GM23338 (cell line): ENCODE measurements around the gene AKR1C2. TPM values are rescaled to one million over a fixed set of nuclear protein-coding genes. Genes with fewer than 3 reads are reported as not detected.

Experiments used
- ATAC-seq: fragments of 200-7000 bp; cut with Tn5 transposase; 3 replicates; pipeline ENCODE4 v1.9.1; 2020
- DNase-seq: peaks from one replicate; pipeline ENCODE4 v3.0.0-alpha.2; 2015; ENCODE audit warnings: low spot score
- H2AFZ ChIP-seq: fragments of 200-600 bp; sonication (generic); 2 replicates; pipeline ENCODE4 v1.8.0; 2016; ENCODE audit warnings: antibody characterized with exemption, mild to moderate bottlenecking, moderate library complexity
- H3F3A ChIP-seq: fragments of 200-600 bp; sonication (generic); replicated peaks from 2 replicates; pipeline ENCODE4 v1.8.0; 2017; ENCODE audit warnings: antibody characterized with exemption, mixed run types, low read depth
- H3K27ac ChIP-seq: fragments of 200-600 bp; sonication (generic); 2 replicates; pipeline ENCODE4 v1.6.1; 2016; ENCODE audit warnings: low read depth
- H3K27me3 ChIP-seq: fragments of 200-600 bp; sonication (generic); 2 replicates; pipeline ENCODE4 v1.8.0; 2016; ENCODE audit warnings: mild to moderate bottlenecking, mixed run types, moderate library complexity; ENCODE audit not compliant: insufficient read depth
- H3K36me3 ChIP-seq: fragments of 200-600 bp; sonication (generic); 2 replicates; pipeline ENCODE4 v1.8.0; 2016; ENCODE audit warnings: mild to moderate bottlenecking; ENCODE audit not compliant: insufficient read depth
- H3K4me1 ChIP-seq: fragments of 200-600 bp; sonication (generic); 2 replicates; pipeline ENCODE4 v1.8.0; 2016; ENCODE audit warnings: mild to moderate bottlenecking, moderate library complexity; ENCODE audit not compliant: insufficient read depth
- H3K4me2 ChIP-seq: fragments of 200-600 bp; sonication (generic); 2 replicates; pipeline ENCODE4 v1.7.1; 2017; ENCODE audit warnings: mixed run types
- H3K4me3 ChIP-seq: fragments of 200-600 bp; sonication (generic); 2 replicates; pipeline ENCODE4 v1.6.1; 2016; ENCODE audit warnings: mixed run types
- H3K79me2 ChIP-seq: fragments of 200-600 bp; sonication (generic); replicated peaks from 2 replicates; pipeline ENCODE4 v1.8.0; 2017; ENCODE audit warnings: mild to moderate bottlenecking; ENCODE audit not compliant: insufficient read depth
- H3K9me2 ChIP-seq: fragments of 200-600 bp; sonication (generic); 2 replicates; pipeline ENCODE4 v1.8.0; 2017; ENCODE audit not compliant: insufficient read depth
- H4K20me1 ChIP-seq: fragments of 200-600 bp; sonication (generic); replicated peaks from 2 replicates; pipeline ENCODE4 v1.8.0; 2017; ENCODE audit warnings: mild to moderate bottlenecking; ENCODE audit not compliant: insufficient read depth
- H3K27ac Mint-ChIP-seq: 2 replicates; pipeline ENCODE4 v1.8.0; 2020; ENCODE audit warnings: inconsistent platforms, mild to moderate bottlenecking, moderate library complexity, mixed read lengths
- H3K27me3 Mint-ChIP-seq: 3 replicates; pipeline ENCODE4 v1.8.0; 2022; ENCODE audit warnings: low read depth, mild to moderate bottlenecking, moderate library complexity, mixed read lengths, inconsistent platforms; ENCODE audit not compliant: insufficient read depth, poor library complexity
- H3K36me3 Mint-ChIP-seq: 3 replicates; pipeline ENCODE4 v1.8.0; 2021; ENCODE audit warnings: low read depth, mild to moderate bottlenecking, inconsistent platforms, moderate library complexity, mixed read lengths
- H3K4me1 Mint-ChIP-seq: 3 replicates; pipeline ENCODE4 v1.8.0; 2020; ENCODE audit warnings: mild to moderate bottlenecking, inconsistent platforms, mixed read lengths
- H3K4me3 Mint-ChIP-seq: 3 replicates; pipeline ENCODE4 v1.8.0; 2021; ENCODE audit warnings: moderate library complexity, mild to moderate bottlenecking, inconsistent platforms, mixed read lengths
- H3K9me3 Mint-ChIP-seq: 3 replicates; pipeline ENCODE4 v1.8.0; 2020; ENCODE audit warnings: moderate library complexity, mild to moderate bottlenecking, inconsistent platforms, mixed read lengths
- EZH2 ChIP-seq: fragments of 200-600 bp; sonication (generic); IDR thresholded peaks from one replicate; pipeline ENCODE4 v1.8.0; 2017; ENCODE audit warnings: antibody characterized with exemption, mild to moderate bottlenecking, low read depth; ENCODE audit not compliant: unreplicated experiment
- REST ChIP-seq: IDR thresholded peaks from one replicate; pipeline ENCODE4 v1.6.1; 2018; ENCODE audit warnings: antibody characterized with exemption; ENCODE audit not compliant: unreplicated experiment
- ZNF114 ChIP-seq: fragments of 250-450 bp; sonication (Bioruptor Pico); IDR thresholded peaks from 2 replicates; pipeline ENCODE4 v1.5.0; 2020; ENCODE audit warnings: mild to moderate bottlenecking, moderate library complexity
- ZNF331 ChIP-seq: fragments of 250-450 bp; sonication (Bioruptor Pico); IDR thresholded peaks from 2 replicates; pipeline ENCODE4 v1.5.0; 2020; ENCODE audit warnings: low read depth, mild to moderate bottlenecking, moderate library complexity
- ZNF462 ChIP-seq: fragments of 250-450 bp; sonication (Bioruptor Pico); IDR thresholded peaks from 2 replicates; pipeline ENCODE4 v1.5.0; 2020; ENCODE audit warnings: mild to moderate bottlenecking, moderate library complexity
- polyA plus RNA-seq: library from polyadenylated mRNA; unstranded; fragments of >200 nt; fragmentation: Nextera tagmentation; extraction: Ambion mirVana; gene quantifications from 2 replicates; pipeline ENCODE4 v1.2.1, GENCODE V29; 2016
- total RNA-seq: library from RNA; depleted of rRNA; stranded (reverse); fragments of >200 nt; shearing (Covaris generic); gene quantifications from 2 replicates; pipeline ENCODE4 v1.2.3, GENCODE V29; 2014
- TF ChIP-seq, protein P1 (sequence below), 2 experiments: fragments of 200-600 bp in 1 of 2; sonication (generic) in 1 of 2; conservative IDR thresholded peaks; 2 replicates each; pipeline versions ENCODE4 v1.5.1 to v1.6.1; 2016 to 2017; ENCODE audit warnings: antibody characterized with exemption in 2 of 2, low read depth in 2 of 2, mild to moderate bottlenecking in 2 of 2, moderate library complexity in 1 of 2

The AKR1C2 gene
- total and polyA plus RNA-seq, 2 experiments from 2014 or later: 0.35 to 0.86 TPM

DNA sequence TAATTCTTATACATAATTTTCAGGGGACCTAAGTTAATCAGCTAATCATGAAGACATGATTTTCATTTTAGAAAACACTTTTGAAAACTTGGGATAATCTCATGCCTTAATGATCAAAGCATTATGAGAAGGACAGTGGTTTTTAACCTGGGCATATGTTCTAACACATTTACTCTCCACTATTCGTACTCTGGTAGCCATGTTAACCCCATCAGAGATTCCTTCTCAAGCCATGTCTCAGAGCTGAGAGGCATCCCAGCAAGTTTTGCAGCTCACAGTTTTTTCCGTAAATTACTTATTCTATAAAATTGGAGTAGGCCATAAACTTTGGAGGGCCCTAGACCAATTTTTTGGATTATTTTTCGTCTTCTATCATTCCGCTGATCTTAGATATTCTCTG, 24.8 kb downstream of the AKR1C2 start (continued):
- TF ChIP-seq ZNF462 (CRISPR knock-in tag): no peak

DNA sequence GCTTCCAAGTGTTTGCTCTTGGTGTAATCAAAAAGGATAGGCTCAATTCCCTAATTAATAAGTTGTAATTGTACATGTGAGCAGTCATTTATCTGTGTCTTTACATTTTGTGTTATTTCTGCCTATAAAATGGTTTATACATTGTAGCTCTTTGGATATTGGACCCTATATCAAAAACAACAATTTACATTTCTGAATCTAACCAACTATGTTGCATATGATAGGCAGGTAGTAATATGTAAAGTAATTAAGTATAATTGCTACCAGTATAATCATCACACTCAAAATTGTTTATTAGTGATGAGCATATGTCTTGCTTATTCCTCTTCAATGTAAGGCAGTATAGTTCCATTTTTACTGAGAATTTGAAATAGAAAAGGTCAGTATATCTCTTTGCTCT, 26.6 kb downstream of the AKR1C2 start:
- no peak overlapping the region for H2AFZ ChIP-seq
- H3K36me3 ChIP-seq: no peaks in the 10 kb centered on the region
- H3K79me2 ChIP-seq: no peaks in the 10 kb centered on the region
- DNase-seq (no peak), ATAC-seq (no peak)
- Mint-ChIP-seq H3K9me3 (no peaks in the 10 kb centered on the region), H3K27ac (no peak overlapping the region), H3K4me1 (peaks cover 9% of the 10 kb centered on the region), H3K4me3 (no peak overlapping the region), H3K36me3 (no peaks in the 10 kb centered on the region; the same call in 2 of the 3 replicates), H3K27me3 (peaks cover 5% of the 10 kb centered on the region)
- no peaks in the 10 kb centered on the region for H3K9me2 ChIP-seq
- peaks cover 8% of the 10 kb centered on the region; the same call in 1 of the 2 replicates for H3K4me1 ChIP-seq
- H4K20me1 ChIP-seq: no peaks in the 10 kb centered on the region
- no peak overlapping the region for H3K27ac ChIP-seq
- no peak overlapping the region for H3K4me2 ChIP-seq
- H3K4me3 ChIP-seq: no peak overlapping the region
- no peaks in the 10 kb centered on the region for H3F3A ChIP-seq
- no peaks in the 10 kb centered on the region for H3K27me3 ChIP-seq
- TF ChIP-seq ZNF331 (CRISPR knock-in tag) (no peak), ZNF114 (no peak), REST (no peak), EZH2 (no peak)
- TF ChIP-seq, protein P1, sequence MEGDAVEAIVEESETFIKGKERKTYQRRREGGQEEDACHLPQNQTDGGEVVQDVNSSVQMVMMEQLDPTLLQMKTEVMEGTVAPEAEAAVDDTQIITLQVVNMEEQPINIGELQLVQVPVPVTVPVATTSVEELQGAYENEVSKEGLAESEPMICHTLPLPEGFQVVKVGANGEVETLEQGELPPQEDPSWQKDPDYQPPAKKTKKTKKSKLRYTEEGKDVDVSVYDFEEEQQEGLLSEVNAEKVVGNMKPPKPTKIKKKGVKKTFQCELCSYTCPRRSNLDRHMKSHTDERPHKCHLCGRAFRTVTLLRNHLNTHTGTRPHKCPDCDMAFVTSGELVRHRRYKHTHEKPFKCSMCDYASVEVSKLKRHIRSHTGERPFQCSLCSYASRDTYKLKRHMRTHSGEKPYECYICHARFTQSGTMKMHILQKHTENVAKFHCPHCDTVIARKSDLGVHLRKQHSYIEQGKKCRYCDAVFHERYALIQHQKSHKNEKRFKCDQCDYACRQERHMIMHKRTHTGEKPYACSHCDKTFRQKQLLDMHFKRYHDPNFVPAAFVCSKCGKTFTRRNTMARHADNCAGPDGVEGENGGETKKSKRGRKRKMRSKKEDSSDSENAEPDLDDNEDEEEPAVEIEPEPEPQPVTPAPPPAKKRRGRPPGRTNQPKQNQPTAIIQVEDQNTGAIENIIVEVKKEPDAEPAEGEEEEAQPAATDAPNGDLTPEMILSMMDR (conservative IDR thresholded peaks at IDR 0.05; ENCODE audit: low read depth in 2 of 2): no peak
